EH (cell line): ENCODE measurements around the gene PLEK2.
"Not testable (repeated sequence)": the region's sequence is repeated elsewhere in the genome, so short reads cannot be mapped to it uniquely, and the experiment has no call there.

Experiments used
- DNase-seq: peaks from one replicate; pipeline ENCODE4 v3.0.0-alpha.2; 2015; ENCODE audit warnings: low read depth

The PLEK2 gene

GRCh38 chr14:67358924-67359774 is 52.8 kb downstream of the PLEK2 start:
- peak; percentile 80 for DNase-seq

- DNase-seq, result peak; percentile 20
Measured at GRCh38 chr14:67357969-67358354, 54.0 kb downstream of the PLEK2 start.

- DNase-seq, result no peak
Measured at GRCh38 chr14:67357186-67357968, 54.6 kb downstream of the PLEK2 start.

- no peak for DNase-seq
Measured at GRCh38 chr14:67352055-67352454, 59.9 kb downstream of the PLEK2 start.

GRCh38 chr14:67345583-67345982 is 66.4 kb downstream of the PLEK2 start:
- no peak for DNase-seq

- DNase-seq, result no peak
Measured at GRCh38 chr14:67343601-67344230, 68.2 kb downstream of the PLEK2 start.

- not testable (repeated sequence) for DNase-seq
Measured at GRCh38 chr14:67341231-67341630, 70.7 kb downstream of the PLEK2 start.
